COLO668 (cell line): ENCODE results near the gene ZNF653.
"Not testable (repeated sequence)": the region's sequence is repeated elsewhere in the genome, so short reads cannot be mapped to it uniquely, and the experiment has no call there.

ENCODE experiments used
- DNase-seq: peaks from one replicate; lab custom pipeline; 2025; ENCODE audit not compliant: unreplicated experiment; lab: John Stamatoyannopoulos, UW

ZNF653 gene

DNA sequence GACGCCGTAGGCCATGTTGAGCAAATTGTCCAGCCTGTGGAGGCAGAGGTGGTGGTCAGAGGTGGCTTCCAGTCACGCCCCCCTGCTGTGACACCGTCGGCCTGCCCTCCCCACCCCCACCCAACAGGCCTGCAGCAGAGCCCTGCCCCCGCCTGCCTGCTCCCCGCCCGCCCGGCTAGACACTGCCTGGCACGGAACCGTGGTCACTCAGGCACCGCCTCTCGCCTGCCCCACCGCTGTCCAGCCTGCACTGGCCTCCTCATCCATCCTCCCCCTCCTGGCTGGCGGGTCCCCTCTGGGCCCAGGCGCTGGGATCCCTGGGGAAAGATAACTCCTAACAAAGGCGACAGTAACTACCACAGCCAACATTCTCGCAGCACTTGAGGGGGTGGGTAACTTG, 48.5 kb downstream of the ZNF653 start:
- no peak for DNase-seq

DNA sequence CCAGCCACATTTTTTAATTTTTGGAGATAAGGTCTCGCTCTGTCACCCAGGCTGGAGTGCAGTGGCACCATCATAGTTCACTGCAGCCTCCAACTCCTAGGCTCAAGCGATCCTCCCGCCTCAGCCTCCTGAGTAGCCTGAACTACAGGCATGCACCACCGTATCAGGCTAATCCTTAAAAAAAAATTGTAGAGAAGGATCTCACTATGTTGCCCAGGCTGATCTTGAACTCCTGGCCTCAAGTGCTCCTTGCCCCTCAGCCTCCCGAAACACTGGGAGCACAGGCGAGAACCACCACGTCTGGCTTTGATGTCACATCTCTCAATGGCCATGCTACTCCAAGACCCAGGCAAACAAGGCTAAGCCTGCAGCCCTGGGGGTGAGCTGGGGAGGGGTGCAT, 49.0 kb downstream of the ZNF653 start:
- DNase-seq: no peak

DNA sequence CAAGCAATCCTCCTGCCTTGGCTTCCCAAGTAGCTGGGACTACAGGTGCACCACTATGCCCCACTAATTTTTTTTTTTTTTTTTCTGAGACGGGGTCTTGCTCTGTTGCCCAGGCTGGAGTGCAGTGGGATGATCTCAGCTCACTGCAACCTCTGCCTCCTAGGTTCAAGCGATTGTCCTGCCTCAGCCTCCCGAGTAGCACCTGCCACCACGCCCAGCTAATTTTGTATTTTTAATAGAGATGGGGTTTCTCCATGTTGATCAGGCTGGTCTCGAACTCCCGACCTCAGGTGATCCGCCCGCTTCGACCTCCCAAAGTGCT, 50.4 kb downstream of the ZNF653 start:
- DNase-seq: not testable (repeated sequence)

DNA sequence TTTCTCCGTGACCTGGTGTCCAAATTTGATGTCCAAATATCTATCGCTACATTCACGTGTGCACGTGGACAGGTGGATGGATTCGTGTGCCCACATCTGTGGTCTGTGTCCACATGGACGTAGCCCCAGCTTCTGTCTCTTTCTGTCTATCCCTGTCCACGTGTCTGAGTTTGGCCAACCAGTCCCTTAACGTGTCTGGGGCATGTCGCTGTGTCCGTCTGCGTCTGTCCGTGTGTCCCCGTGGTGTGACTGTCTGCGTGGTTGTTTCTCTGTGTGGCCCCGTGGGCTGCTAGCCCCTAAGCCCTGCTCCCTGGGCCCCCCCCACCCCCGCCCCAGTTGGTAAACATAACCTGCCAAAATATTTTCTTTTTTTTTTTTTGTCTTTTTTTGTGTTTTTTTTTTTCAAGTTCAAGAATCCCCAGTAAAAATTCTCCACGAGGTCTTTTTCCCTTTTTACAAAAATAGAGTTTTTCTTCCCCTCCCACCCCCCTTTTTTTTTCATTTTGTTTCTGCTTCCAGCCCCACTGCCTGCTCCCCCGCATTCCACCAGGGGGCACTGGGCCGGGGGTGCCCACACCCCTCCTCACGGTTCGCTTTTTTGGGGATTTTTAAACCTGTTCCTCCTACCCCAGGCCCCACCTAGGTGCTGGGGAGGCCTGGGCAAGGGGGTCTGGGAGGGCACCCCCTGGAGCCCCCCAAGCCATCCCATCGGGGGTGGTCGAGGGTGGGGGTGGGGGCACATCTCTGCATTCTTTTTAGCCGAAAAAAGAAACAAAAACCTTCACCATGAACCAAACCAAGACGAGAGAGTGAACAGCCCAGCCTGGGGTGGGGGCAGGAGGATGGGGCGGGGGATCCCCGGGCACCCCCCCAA, 51.9 kb downstream of the ZNF653 start:
- DNase-seq: no peak

DNA sequence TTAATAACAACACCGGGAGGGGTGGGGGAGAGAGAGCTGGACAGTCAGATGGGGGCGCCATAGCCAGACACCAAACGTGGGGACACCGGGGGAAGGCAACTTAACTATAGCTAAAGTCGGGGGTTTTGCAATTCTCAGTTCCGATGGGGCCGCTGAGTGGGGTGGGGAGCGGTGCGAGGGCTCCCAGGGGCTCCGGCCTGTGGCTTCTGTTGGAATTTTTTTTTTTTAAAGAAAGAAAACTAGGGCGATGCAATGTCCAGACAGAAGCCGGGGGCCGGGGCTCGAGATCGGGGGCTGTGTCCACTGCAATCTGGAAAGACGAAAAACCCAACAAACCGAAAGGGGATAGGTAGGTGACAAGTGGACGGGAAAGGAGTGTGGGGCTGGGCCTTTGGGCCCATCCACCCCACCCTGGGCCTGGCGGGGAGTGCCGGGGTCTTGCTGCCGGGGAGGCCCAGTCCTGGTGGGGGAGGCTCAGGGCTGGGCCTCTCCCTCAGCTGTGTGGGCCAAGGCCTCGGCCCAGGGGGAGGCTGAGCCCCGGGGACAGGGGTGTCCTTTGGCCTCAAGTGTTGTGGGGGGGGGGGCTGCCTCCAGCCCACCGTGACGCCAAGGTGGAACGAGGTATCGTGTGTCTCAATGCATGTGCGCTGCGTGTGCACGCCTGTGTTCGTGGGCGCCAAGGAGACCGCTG, 52.9 kb downstream of the ZNF653 start:
- DNase-seq: no peak

DNA sequence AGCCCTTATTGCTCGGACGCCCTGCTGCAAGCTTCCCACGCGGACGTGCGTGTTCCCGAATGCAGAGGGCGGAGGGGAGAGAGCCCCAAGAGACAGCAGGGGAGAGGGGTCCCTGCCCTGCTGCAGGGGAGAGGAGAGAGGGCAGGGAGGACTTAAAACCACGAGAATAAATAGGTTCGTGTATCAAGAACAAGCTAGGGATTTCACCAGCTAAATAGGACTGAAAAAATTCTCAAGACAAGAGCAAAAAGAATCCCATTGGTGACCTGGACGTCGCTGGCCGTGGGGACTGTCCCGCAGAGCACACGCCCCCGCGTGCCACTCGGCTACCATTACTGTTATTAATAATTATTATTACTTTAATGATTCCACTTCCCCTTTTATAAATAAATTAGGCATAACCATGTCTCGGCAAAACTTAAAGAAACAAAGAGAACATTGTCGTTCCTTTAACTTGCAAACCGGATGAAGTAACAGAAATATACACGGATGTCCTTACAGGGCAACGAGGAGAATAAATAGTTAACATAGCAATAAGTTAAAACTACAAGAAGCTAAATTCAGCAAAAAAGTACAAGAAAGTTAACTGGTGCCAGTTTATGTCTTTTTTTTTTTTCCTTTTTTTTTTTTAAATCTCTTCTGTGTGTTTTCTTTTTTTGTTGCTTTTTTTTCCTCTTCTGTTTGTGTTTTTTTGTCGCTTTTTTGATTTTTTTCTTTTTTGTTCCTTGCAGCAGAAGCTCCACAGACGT, 53.6 kb downstream of the ZNF653 start:
- DNase-seq: no peak

DNA sequence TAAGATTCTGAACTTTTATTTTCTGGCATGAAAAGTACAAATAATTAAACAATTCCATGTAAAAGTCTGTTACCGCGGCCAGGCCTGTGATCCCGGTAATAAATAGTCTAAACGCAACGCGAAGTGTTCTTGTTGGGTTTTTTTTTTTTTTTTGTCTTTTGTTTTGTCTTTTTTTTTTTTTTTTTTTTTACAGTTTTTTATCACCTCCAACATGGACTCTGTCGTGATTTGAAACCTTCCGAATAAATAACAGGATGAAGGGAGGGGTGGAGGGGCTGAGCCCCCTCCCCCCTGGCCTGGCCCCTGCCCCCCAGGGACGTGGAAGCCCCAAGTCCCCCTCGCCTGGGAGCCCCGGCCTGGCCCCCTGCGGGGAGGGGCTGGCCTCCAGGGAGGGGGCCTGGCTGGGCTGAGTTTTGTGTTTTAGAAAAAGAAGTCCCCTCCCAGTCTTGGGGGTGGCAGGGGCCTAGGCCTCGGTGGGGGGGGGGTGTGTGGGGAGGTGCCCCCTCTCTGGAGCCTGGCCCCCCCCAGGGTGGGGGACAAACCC, 54.2 kb downstream of the ZNF653 start:
- no peak for DNase-seq

DNA sequence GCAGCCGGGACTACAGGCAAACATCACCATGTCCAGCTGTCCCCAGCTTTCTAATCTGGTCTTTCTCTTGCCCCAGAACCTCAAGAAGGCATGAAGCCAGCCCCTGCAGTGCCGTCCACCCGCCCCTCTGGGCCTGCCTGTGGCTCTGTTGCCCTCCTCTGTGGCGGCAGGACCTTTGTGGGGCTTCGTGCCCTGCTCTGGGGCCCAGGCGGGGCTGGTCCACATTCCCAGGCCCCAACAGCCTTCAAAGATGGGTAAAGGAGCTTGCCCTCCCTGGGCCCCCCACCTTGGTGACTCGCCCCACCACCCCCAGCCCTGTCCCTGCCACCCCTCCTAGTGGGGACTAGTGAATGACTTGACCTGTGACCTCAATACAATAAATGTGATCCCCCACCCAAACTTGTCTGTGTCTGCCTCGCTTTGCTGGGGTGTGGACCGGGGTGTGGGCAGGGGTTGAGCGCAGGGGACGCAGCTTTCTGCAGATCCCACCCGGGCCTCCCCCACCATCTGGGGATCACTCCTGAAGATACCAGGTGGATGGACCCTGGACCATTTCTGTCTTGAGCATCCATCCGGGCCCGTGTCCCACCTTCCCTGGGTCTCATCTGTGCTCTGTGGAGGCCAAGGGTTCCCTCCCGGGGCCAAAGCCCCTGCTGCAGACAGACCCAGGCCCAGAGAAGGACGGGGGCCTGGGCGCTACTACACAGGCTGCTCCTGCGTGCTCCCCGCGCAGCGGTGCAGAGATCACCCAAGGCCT, 54.9 kb downstream of the ZNF653 start:
- DNase-seq: no peak

DNA sequence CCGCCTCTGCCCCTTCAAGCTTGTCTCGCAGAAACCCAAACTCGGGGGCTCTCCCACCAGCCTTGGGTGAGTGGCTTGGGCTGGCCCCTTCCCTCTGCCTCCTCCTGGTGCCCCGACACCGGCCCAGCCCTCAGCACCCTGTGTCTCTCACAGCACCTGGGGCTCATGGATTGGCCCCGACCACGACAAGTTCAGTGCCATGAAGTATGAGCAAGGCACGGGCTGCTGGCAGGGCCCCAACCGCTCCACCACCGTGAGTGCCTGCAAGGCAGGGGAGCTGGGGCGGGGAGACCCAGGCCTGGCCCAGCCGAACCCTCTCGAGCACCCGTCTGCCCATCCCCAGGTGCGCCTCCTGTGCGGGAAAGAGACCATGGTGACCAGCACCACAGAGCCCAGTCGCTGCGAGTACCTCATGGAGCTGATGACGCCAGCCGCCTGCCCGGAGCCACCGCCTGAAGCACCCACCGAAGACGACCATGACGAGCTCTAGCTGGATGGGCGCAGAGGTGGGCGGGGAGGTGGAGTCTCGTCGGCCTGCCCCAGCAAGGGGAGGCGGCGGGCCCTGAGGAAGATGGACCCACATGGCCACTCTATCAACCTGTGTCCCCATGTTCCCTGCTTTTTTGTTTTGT, 56.6 kb downstream of the ZNF653 start:
- DNase-seq: no peak

DNA sequence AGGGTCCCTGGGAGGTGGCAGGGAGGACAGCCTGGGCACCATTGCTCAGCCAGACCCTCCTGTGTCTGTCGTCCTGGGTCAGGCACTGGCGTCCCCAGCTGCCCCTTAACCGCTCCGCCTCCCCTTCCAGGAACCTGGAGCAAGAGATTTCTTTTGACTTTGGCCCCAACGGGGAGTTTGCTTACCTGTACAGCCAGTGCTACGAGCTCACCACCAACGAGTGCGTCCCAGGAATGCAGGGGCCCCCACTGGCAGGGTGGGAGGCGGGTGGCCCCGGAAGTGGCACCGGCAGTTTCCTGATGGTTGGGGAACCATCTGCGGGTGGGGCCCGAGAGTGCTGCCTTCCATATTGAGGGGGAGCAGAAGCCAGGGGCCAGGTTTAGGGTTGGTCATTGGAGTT, 57.2 kb downstream of the ZNF653 start:
- DNase-seq: no peak

DNA sequence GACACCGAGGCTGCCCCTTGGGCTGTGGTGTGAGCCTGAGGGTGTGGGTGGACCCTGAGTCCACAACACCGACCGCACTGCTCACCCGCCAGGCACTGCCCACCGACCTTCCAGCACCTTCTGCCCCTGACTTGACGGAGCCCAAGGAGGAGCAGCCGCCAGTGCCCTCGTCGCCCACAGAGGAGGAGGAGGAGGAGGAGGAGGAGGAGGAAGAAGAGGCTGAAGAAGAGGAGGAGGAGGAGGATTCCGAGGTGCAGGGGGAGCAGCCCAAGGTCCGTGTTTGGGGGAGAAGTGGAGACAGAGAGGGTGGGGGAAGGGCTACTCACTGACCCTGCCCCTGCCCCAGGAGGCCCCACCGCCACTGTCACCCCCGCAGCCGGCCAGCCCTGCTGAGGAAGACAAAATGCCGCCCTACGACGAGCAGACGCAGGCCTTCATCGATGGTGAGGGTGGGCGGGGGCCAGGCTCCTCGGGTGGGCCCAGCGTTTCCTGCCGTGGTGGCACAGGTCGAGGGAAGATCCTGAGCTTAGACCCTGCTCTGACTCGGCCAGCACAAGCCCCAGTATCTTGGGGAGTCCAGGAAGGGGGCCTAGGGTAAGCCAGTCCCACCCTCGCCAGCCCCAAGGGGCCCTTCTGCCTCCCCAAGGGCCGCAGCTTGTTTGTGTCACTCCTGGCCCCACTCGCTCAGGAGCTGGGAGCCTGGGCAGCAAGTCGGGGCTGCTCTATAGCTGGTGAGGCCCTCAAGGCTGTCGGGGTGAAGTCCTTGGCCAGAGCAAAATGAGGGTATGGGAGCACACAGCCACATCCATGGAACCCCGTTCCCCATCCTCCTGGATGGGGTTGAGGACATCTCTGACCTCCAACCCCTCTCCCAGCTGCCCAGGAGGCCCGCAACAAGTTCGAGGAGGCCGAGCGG, 58.0 kb downstream of the ZNF653 start:
- DNase-seq: no peak

DNA sequence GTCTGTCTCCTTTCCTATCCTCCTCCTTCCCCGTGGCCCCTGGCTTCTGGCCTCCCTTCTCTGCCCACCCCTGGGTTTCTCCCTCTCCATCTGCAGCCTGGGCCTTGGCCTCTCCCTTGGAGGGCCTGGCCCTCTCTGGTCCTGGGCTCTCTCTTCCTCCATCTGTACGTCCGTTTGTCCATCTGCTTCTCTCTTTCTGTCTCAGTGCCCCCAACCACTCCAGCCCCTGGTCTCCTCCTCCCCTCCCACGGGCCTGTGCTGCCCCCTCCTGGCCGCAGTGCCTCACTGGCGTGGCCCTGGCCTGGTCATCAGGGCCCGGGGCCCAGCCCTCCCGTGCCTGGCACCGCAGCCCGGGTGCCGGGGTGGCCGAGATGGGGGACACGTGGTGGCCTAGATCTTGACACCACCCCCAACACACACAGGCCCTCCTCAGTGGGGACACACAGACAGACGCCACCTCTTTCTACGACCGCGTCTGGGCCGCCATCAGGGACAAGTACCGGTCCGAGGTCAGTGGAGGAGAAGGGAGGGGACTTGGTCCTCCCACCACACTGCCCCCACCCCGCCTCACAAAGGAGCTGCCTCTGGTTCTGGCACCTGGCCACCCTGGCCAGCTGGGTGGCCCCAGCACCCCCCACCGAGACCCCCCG, 58.9 kb downstream of the ZNF653 start:
- peak; percentile 56 for DNase-seq

DNA sequence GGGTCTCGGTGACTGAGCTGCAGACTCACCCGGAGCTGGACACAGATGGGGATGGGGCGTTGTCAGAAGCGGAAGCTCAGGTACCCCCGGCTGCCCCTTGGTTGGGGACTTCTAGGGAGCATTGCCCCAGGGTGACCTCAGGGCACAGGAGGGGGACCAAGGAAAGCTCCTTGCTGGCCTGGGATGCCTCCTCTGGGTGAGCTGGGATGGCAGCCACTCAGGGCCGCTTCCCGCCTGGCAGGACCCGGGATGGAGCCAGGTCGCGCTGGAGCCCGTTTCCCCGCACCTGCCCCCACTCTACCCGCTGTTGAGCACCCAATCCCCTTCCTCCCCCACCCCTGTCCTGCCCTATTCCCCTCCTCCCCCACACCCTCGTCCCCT, 59.4 kb downstream of the ZNF653 start:
- DNase-seq: no peak

DNA sequence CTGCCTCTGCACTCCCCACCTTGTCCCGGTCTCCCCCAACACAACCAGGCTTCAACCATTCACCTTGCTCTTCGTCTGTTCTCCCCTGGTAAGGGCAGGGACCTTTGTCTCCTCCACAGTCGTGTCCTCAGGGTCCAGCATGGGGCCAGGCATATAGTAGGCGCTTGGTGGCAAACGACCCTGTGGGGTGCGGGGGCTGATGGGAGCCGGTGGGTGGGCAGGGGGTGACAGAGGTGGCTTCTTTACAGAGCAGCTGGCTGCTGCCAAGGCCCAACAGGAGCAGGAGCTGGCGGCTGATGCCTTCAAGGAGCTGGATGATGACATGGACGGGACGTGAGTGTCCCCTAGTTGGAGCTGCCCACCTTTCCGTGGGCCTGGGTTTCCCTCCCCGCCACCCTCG, 60.5 kb downstream of the ZNF653 start:
- DNase-seq: no peak

DNA sequence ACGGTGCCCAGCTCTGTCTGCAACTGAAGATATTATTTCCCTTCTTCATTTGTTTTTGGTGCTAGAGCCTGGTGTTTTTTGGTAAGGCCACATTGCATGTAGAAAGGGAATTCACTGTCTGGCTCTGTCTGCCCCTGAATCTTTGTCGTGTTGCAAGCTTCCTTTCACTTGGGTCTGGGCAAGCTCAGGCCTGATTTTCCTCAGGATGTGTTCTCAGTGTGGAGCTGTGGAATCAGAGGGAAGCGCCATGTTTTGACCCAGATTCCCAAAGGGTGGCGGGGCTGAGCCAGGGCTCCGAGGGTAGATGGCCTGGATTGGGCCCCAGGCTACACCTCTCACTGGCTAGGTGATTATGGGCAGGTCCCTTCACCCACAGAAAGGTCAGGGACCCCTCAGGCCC, 61.6 kb downstream of the ZNF653 start:
- no peak for DNase-seq

DNA sequence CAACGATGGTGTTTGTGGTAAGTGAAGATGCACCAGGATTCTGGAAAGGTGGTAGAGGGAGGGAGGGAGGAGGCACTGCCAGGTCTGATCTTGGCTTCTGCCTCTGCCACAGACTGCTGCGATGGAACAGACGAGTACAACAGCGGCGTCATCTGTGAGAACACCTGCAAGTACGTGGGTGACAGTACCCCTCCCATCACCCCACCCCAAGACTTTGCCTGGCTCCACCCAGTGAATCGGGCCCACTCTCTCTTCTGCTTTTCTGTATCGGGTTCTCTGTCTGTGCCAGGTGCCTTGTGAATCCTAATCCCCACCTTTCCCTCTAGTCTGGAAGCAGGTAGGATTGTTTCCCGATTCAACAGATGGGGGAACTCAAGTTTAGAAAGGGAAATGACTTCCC, 67.7 kb downstream of the ZNF653 start:
- DNase-seq: no peak

DNA sequence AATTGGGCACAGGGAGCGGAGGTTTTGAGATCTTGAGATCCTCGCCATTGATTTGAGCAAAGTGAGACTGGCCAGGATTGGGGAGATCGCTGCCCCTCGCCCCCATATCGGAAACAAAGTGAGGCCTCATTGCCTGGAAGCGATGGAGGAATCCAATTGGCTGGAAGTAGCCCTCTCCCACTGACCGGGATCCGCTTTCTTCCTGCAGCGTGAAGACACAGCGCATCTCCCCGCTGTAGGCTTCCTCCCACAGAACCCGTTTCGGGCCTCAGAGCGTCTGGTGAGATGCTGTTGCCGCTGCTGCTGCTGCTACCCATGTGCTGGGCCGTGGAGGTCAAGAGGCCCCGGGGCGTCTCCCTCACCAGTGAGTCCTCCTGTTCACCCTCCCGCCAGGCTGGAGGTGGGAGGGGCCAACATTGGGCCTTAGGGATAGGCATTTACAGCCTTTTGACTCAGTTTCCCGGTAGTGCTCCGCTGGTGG, 69.8 kb downstream of the ZNF653 start:
- peak; percentile 30 for DNase-seq

DNA sequence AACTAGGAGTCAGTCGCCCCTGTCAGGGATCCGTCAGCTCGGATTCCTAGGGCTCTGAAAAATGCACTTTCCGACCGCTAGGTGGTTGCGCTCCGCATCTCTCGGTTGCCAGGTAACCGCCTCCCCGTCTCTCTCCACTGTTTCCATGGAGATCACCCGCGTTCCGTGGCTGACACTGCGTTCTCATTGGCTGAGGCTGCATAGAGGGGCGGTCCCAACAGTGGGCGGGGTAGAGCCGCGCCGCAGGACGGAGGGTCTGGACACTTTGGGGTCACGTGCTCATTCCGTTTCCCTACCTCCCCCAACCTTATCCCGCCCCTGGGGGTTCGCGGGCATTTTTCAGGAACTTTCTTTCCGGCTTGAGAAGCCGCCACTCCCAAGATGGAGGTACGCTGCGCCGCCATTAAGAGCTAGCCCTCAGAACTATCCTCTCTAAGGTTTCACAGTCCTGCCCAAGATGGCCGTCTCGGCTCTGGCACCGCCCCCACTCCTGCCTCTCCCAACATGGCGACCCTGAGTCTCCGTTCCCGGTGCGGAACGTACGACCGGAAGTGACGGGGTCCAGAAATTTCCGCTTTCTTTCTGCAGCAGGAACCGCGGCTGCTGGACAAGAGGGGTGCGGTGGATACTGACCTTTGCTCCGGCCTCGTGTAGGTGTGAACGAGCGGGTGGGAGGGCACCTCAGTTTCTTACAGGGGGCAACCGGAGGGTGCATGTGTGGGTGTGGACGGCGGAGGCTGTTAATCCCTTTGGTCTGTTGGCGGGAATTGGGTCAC, 70.4 kb downstream of the ZNF653 start, which contains the start of the genes ODAD3 and PRKCSH:
Gene ODAD3, minus strand, starts transcription at position 65 of the 776 bp plus-strand sequence. CDS start 105 bp downstream, outside the sequence.
Gene PRKCSH, plus strand, starts transcription at position 579 of the 776 bp plus-strand sequence. CDS start 483 bp downstream, outside the sequence.
- peak; percentile 98 for DNase-seq
